NCI-H1105 (cell line): Measurements from ENCODE around the gene NDUFS6.
"Not testable (repeated sequence)": the region's sequence is repeated elsewhere in the genome, so short reads cannot be mapped to it uniquely, and the experiment has no call there.

Experiments used
- DNase-seq: peaks from one replicate; lab custom pipeline; 2025; lab: John Stamatoyannopoulos, UW

The NDUFS6 gene

GRCh38 chr5:1798589-1798988 is 2.6 kb upstream of the NDUFS6 start:
- not testable (repeated sequence) for DNase-seq

- no peak for DNase-seq
Observed at GRCh38 chr5:1799110-1799601, 2.1 kb upstream of the NDUFS6 start.

- DNase-seq, result peak; percentile 88
Observed at GRCh38 chr5:1799602-1800471, 1.4 kb upstream of the NDUFS6 start, which contains the start of gene MRPL36. Gene MRPL36, minus strand, starts transcription at chr5:1799837. Its CDS starts 902 bp downstream, at chr5:1798935.

GRCh38 chr5:1800472-1801221 is 560 bp upstream of the NDUFS6 start:
- peak; percentile 43 for DNase-seq

- DNase-seq, result peak; percentile 18
Observed at GRCh38 chr5:1801967-1802295, 724 bp downstream of the NDUFS6 start.

- DNase-seq, result no peak
Observed at GRCh38 chr5:1803192-1803591, 2.0 kb downstream of the NDUFS6 start.

- DNase-seq, result no peak
Observed at GRCh38 chr5:1804001-1804690, 2.9 kb downstream of the NDUFS6 start.

- DNase-seq, result no peak
Observed at GRCh38 chr5:1805326-1805725, 4.1 kb downstream of the NDUFS6 start.

GRCh38 chr5:1805736-1806135 is 4.5 kb downstream of the NDUFS6 start:
- DNase-seq, result no peak

- no peak for DNase-seq
Observed at GRCh38 chr5:1806199-1806598, 5.0 kb downstream of the NDUFS6 start.

GRCh38 chr5:1806974-1807373 is 5.8 kb downstream of the NDUFS6 start:
- no peak for DNase-seq

- DNase-seq, result no peak
Observed at GRCh38 chr5:1807451-1808185, 6.4 kb downstream of the NDUFS6 start.

- no peak for DNase-seq
Observed at GRCh38 chr5:1808439-1808838, 7.2 kb downstream of the NDUFS6 start.

- DNase-seq, result no peak
Observed at GRCh38 chr5:1809416-1810035, 8.3 kb downstream of the NDUFS6 start.

- no peak for DNase-seq
Observed at GRCh38 chr5:1810581-1811101, 9.4 kb downstream of the NDUFS6 start.

- DNase-seq, result no peak
Observed at GRCh38 chr5:1814183-1815020, 13.2 kb downstream of the NDUFS6 start.

GRCh38 chr5:1815071-1815786 is 14.0 kb downstream of the NDUFS6 start:
- DNase-seq, result no peak

GRCh38 chr5:1815881-1816292 is 14.7 kb downstream of the NDUFS6 start:
- DNase-seq, result no peak

- not testable (repeated sequence) for DNase-seq
Observed at GRCh38 chr5:1816495-1817089, 15.4 kb downstream of the NDUFS6 start.
